Muscle of back (tissue), 13 donors: Measurements from ENCODE around the gene PSME1. TPM values are rescaled to one million over a fixed set of nuclear protein-coding genes. Genes with fewer than 3 reads are reported as not detected.

Experiments used
- DNase-seq, 3 donors: peaks; one replicate each; pipeline versions ENCODE4 v3.0.0 to v3.0.0-alpha.2; 2013
- long read RNA-seq, 9 donors: transcript quantifications; one replicate each; lab custom pipeline, GENCODE V29; 2026
- polyA plus RNA-seq, 10 donors: library from polyadenylated mRNA; unstranded; fragments of 120-200 nt; gene quantifications; one replicate each; pipeline ENCODE4 v1.2.1, GENCODE V29; 2013; ENCODE audit not compliant: insufficient read length in 10 of 10

PSME1 gene
- polyA plus RNA-seq: 100 to 1,000 TPM in 8 of 10 donors, 10 to 100 TPM in 2; 96.2 to 122 (median 112) TPM
- long read RNA-seq, donor 1, transcript PSME1-201 (11 exons, 1,006 nt): major isoform, 32 of 46 reads
- long read RNA-seq, donor 1, partial matches to known transcripts: 10 of 46 reads
- long read RNA-seq, donor 1, other reads (novel, unspliced or antisense): 0 of 46 reads
- long read RNA-seq, donor 2, transcript PSME1-201 (11 exons, 1,006 nt): major isoform, 33 of 43 reads
- long read RNA-seq, donor 2, partial matches to known transcripts: 9 of 43 reads
- long read RNA-seq, donor 2, other reads (novel, unspliced or antisense): 0 of 43 reads
- long read RNA-seq, donor 3: 0 reads
- long read RNA-seq, donor 4, transcript PSME1-201 (11 exons, 1,006 nt): major isoform, 21 of 24 reads
- long read RNA-seq, donor 4, partial matches to known transcripts: 0 of 24 reads
- long read RNA-seq, donor 4, other reads (novel, unspliced or antisense): 0 of 24 reads
- long read RNA-seq, donor 5, transcript PSME1-201 (11 exons, 1,006 nt): major isoform, 54 of 120 reads
- long read RNA-seq, donor 5, partial matches to known transcripts: 50 of 120 reads
- long read RNA-seq, donor 5, other reads (novel, unspliced or antisense): 15 of 120 reads
- long read RNA-seq, donor 6, transcript PSME1-201 (11 exons, 1,006 nt): major isoform, 54 of 70 reads
- long read RNA-seq, donor 6, partial matches to known transcripts: 14 of 70 reads
- long read RNA-seq, donor 6, other reads (novel, unspliced or antisense): 0 of 70 reads
- long read RNA-seq, donor 7, transcript PSME1-201 (11 exons, 1,006 nt): major isoform, 20 of 29 reads
- long read RNA-seq, donor 7, partial matches to known transcripts: 6 of 29 reads
- long read RNA-seq, donor 7, other reads (novel, unspliced or antisense): 0 of 29 reads
- long read RNA-seq, donor 8, transcript PSME1-201 (11 exons, 1,006 nt): major isoform, 31 of 37 reads
- long read RNA-seq, donor 8, partial matches to known transcripts: 6 of 37 reads
- long read RNA-seq, donor 8, other reads (novel, unspliced or antisense): 0 of 37 reads
- long read RNA-seq, donor 9, transcript PSME1-201 (11 exons, 1,006 nt): major isoform, 10 of 10 reads
- long read RNA-seq, donor 9, partial matches to known transcripts: 0 of 10 reads
- long read RNA-seq, donor 9, other reads (novel, unspliced or antisense): 0 of 10 reads

- peak; percentile 87 to 96 (median 91) for DNase-seq
These were observed at the start of gene PSME1 for GRCh38 chr14:24135834-24136683. PSME1 (plus strand) TSS chr14:24136194; CDS start chr14:24136263, 69 bp downstream.

DNA sequence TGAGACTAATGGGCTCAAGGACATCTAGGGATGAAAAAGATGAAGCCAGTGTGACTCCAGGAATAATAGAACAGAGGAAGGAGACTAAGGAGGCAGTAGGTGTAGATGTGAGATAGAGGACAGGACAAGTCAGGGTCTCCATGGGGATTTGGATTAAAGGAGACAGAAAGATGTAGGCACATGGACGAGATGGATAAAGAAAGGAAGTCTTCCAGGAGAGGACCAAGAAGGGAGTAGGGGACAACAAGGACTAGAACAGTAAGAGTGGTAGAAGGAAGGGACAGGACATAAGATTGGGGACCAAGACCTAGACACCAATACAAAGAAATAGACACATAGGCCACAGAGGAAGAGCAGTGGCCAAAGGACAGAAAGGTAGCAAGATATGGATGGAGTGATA lies 49.0 kb upstream of the PSME1 start:
- DNase-seq: no peak

- DNase-seq: no peak
These were observed 47.9 kb upstream of the PSME1 start for GRCh38 chr14:24088095-24088494.

GRCh38 chr14:24089890-24090289 lies 46.1 kb upstream of the PSME1 start:
- no peak for DNase-seq

DNA sequence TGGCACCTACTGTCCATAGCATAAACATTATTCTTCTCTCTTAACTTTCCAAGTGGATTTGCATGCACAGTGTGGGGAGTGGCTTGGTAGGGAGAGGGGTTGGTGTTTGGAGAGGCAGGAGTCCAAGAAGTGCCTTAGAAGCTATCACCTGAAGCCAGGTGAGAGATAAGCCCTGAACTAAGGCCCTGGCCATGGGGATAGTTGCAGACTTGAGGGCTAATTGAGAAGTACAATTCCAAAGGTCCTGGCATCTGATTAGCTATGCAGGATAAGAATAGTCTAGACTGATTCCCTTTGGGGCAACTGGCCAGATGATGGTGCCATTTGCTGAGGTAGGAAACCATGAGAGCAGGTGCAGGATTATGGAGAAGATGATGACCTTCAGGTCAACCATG lies 43.9 kb upstream of the PSME1 start:
- no peak for DNase-seq

- DNase-seq: no peak
These were observed 43.3 kb upstream of the PSME1 start for GRCh38 chr14:24092505-24093206.

DNA sequence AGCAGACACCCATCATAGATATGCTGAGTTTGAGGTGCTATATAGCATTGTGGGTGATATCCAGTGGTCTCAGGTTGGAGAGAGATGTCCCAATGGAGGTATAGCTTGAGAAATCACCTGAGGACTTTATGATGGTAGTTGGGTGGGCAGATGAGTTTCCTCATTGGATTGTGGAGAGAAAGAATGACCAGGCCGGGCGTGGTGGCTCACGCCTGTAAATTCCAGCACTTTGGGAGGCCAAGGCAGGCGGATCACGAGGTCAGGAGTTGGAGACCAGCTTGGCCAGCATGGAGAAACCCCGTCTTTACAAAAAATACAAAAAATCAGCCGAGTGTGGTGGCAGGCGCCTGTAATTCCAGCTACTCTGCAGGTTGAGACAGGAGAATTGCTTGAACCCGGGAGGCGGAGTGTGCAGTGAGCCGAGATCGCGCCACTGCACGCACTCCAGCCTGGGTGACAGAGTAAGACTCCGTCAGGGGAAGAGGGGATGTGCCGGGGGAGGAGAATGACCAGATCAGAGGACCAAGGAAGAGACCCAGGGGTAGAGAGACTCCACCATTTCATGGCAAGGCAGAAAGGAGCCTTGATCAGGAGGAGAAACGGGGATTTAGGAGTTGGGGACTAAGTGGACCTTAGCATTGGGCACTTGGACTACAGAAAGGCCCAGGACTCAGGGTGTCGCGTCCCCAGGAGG lies 42.6 kb upstream of the PSME1 start:
- no peak for DNase-seq

DNA sequence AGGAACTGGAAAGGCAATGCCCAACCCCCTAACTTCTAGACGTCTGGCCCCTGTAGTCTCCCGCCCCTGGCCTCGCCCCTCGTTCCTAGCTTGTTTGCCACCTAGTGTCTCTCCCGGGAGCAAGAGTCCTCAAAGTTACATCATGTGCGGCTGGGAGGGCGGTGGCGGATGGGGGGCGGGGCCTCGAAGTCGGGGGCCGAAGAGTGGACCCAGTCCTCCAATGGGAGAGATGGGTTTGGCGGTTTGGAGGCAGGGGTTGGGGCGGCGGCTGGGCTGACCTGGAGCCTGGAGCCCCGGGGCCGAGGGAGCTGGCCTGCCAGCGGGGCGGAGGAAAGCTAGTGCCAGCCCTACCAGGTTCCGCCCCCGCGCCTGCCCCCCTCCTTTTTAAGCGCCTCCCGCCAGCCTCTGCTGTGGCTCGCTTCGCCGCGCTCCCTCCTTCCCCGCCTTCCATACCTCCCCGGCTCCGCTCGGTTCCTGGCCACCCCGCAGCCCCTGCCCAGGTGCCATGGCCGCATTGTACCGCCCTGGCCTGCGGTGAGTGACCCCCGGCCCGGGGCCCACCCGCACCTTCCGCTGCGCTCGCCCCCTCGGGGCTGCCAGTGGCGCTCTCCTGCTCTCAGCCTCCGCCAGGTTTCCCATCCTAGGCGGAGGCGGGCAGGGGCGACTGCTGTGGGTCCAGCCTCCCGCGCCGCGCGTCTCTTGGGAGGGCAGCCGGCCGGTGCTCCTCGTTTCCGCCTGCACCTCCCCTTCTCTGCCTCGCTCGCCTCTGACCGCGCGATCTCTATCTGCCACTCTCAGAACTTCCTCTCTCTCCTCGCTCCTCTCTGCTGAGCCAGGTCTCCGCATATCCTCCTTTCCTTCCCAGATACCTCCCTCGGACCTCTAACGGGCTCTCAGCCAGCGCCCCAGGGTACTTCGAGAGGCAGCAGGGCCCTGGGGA lies 41.8 kb upstream of the PSME1 start, which contains the start of gene PCK2:
Gene PCK2, plus strand, starts transcription at position 411 of the 940 bp plus-strand sequence. Its CDS starts 95 bp downstream, at position 506.
- peak; percentile 66 to 93 (median 86) for DNase-seq

- DNase-seq: peak in 1 of 3 donors; percentile 42
These were observed 41.1 kb upstream of the PSME1 start for GRCh38 chr14:24094841-24095270.

GRCh38 chr14:24095271-24096068 lies 40.5 kb upstream of the PSME1 start:
- peak in 1 of 3 donors; percentile 33 for DNase-seq

- no peak for DNase-seq
These were observed 39.3 kb upstream of the PSME1 start for GRCh38 chr14:24096545-24097181.

DNA sequence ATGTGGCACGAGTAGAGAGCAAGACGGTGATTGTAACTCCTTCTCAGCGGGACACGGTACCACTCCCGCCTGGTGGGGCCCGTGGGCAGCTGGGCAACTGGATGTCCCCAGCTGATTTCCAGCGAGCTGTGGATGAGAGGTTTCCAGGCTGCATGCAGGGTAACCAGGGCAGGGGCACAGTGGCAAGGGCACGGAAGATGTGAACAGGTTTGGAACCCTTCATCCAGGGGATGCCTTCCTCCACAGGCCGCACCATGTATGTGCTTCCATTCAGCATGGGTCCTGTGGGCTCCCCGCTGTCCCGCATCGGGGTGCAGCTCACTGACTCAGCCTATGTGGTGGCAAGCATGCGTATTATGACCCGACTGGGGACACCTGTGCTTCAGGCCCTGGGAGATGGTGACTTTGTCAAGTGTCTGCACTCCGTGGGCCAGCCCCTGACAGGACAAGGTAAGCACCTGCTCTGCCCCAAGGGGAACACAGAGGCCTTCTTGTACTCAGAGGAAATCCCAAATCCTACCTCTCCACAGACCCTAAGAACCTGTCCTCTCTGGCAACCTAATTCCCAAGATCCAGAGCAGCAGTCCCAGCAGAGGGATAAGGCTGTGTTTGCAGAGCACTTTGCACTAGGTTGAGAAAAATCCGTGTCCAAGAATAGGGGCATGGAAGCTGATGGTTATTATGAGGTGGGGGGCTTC lies 37.6 kb upstream of the PSME1 start:
- DNase-seq: no peak

GRCh38 chr14:24098927-24099813 lies 36.8 kb upstream of the PSME1 start:
- DNase-seq: no peak

GRCh38 chr14:24100197-24100981 lies 35.6 kb upstream of the PSME1 start:
- no peak for DNase-seq
